NCI-H146 treated with DMSO at 0.1 percent for 48 hours (cell line): ENCODE measurements around the gene MYO1D.
"Not testable (repeated sequence)": the region's sequence is repeated elsewhere in the genome, so short reads cannot be mapped to it uniquely, and the experiment has no call there.

ENCODE experiments used
- DNase-seq: peaks from one replicate; lab custom pipeline; 2025; ENCODE audit not compliant: unreplicated experiment; lab: John Stamatoyannopoulos, UW

MYO1D gene

DNA sequence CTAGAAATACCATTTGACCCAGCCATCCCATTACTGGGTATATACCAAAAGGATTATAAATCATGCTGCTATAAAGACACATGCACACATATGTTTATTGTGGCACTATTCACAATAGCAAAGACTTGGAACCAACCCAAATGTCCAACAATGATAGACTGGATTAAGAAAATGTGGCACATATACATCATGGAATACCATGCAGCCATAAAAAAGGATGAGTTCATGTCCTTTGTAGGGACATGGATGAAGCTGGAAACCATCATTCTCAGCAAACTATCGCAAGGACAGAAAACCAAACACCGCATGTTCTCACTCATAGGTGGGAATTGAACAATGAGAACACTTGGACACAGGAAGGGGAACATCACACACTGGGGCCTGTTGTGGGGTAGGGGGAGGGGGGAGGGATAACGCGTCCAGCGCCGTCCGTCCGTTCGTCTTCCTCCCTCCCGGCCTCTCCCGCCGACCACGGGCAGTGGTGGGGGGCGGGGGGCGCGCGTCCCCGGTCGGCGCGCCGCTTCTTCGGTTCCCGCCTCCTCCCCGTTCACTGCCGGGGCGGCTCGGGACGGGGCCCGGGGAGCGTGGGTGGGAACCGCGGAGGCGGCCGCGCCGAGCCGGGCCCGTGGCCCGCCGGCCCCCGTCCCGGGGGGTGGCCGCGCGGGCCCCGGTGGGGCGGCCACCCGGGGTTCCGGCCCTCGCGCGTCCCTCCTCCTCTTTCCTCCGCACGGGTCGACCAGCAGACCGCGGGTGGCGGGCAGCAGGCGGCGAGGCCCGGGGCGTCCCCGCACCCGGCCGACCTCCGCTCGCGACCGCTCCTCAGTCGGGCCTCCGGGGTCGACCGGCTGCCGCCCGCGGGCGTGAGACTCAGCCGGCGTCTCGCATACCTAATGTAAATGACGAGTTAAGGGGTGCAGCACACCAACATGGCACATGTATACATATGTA lies 54.7 kb downstream of the MYO1D start:
- DNase-seq: not testable (repeated sequence)

DNA sequence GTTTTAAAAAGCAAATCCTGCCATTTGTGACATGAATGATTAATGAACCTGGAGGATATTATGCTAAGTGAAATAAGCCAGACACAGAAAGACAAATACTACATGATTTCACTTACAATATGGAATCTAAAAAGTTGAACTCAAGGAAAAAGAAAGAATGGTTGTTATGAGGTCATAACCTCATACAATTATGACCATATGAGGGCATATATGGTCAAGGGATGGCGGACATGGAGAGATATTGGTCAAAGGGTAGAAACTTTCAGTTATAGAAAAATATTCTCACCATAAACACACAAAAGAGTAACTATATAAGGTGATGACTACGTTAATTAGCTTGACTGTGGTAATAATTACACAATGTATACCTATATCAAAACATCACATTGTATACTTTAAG lies 56.5 kb downstream of the MYO1D start:
- DNase-seq: no peak

DNA sequence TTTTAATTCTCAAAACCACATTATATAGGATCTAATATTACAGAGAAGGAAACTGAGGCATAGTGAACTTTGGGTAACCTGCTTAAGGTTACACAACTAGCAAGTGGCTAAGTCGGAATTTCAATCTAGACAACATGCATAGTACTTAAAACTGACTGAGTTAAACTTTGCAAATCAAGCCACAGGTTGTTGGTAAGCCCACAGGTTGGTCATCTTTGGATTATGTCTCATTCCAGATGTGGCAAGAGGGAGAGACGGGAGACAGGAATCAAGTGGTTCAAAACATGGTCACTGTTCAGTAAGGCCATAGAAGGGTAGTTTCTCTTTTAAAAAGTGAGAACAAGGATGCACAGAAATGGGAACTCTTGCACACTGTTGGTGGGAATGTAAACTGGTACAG lies 57.1 kb downstream of the MYO1D start:
- DNase-seq: no peak

DNA sequence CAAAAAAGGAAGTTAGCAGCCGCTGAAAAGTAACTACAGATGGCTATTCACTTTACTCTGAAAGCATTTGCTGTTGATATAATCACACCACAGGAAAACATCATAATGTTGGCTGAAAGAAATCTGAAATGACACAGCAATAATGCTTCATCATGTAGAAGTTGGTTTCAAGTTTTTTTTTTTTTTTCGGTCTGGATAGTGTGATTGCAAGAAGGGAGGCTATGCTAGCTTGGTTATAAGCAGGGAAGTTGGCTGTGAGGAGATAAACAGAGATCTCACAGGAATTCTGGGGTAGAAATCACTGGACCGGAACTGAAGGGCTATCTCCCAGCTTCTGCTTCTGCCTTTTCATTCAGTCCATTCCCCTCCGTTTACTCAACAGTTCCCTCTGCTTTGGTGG lies 57.9 kb downstream of the MYO1D start:
- no peak for DNase-seq

DNA sequence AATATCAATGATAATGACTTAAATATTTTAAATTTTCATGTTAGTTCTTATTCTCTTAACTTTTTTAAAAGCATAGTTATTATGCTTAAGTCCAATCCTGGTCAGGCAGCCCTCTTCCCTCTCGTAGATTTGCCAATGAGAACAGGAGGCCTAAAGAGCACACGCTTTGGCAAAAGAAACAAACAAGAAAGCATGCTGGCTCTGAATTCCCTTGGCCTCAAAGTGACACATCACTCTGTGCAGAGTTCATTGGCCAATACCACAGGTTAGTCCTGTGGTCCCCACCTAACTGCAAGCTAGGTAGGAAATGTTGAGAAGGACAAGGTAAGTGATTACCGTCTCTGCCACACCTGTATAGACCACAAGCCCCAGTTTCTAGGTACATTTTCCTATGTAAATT lies 61.5 kb downstream of the MYO1D start:
- no peak for DNase-seq

DNA sequence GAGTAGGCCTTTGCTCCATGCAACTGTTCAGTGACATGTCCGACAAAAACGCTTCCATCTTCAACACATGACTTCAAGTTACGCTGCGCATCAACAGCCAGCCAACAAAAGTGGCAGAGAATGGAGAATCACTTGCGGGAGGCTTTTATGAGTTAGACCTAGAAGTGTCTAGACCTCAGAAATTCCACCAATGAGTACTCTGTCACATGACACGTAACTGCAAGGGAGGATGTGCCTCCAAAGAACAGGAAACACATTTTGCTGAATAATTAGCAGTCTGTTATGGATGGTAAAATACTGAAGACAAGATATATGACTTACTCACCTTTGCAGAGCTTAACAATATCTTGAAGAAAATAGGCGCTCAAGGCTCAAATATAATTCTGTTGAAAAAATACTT lies 62.1 kb downstream of the MYO1D start:
- DNase-seq: no peak

DNA sequence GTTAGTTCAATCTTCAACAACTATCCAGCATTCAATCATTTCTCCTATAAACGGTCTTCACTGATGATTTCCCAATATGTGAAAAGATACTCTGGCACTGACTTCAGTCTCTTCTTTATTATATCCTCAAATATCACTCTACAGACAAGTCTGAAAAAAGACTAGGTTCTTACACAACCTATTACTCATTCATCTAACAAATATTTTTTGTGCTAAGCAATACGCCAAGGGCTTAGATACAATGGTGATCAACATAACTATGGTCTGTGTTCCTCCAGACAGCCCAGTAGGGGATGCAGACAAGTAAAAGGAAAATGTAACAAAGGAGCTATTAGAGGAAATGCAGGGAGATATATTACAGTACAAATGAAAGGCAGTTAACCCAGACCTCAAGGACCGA lies 63.9 kb downstream of the MYO1D start:
- DNase-seq: no peak

DNA sequence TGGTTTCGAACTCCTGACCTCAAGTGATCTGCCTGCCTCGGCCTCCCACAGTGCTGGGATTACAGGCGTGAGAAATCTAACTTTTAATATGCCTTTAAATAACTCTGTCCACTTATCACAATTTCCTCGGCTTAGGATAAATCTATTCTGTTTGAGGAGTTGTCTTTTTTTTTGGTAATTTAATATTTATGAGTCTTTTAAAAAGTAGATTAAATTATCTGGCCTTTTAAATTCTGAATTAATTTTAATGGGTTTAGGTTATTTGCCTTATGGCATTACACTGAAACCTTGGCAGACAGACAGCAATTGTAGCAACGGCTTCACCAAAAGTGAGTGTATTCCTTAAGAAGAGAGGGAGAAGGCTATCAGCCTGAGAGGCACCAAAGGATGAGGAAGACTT lies 66.2 kb downstream of the MYO1D start:
- DNase-seq: no peak

DNA sequence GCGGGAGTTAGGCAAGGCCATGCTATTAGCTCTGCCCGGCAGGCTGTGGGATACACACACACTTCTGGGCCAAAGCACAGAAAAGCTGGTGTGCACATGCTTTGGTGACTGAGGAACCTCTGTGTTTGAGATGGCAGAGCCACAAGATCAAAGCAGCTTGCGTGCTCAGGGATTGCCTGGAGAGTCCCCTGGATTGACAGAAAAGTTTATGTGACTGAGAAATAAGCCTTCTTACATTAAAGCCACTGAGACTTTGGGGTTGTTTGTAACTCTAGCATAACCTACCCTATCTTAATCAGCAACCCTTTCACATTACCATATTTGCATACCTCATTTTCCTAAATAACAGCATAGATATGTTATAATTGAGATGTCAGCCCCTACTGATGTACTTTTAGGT lies 69.3 kb downstream of the MYO1D start:
- no peak for DNase-seq

DNA sequence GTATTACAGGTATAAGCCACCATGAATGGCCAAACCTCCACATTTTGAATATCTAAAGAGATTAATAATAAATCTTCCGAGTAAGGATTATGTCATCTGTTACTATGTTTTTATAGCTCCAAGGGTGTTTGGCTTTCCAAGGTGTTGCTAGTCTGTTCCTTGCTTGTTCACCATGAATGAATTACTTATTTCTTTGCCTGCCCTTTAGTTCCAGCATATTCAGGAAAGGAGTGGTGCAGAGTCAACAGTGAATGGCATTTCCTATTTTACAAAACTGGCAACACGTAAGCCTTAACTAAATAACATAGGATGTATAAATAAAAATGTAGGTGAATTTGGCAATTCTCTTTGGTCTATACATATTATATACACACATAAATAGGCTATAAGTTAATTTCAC lies 70.3 kb downstream of the MYO1D start:
- DNase-seq: no peak

DNA sequence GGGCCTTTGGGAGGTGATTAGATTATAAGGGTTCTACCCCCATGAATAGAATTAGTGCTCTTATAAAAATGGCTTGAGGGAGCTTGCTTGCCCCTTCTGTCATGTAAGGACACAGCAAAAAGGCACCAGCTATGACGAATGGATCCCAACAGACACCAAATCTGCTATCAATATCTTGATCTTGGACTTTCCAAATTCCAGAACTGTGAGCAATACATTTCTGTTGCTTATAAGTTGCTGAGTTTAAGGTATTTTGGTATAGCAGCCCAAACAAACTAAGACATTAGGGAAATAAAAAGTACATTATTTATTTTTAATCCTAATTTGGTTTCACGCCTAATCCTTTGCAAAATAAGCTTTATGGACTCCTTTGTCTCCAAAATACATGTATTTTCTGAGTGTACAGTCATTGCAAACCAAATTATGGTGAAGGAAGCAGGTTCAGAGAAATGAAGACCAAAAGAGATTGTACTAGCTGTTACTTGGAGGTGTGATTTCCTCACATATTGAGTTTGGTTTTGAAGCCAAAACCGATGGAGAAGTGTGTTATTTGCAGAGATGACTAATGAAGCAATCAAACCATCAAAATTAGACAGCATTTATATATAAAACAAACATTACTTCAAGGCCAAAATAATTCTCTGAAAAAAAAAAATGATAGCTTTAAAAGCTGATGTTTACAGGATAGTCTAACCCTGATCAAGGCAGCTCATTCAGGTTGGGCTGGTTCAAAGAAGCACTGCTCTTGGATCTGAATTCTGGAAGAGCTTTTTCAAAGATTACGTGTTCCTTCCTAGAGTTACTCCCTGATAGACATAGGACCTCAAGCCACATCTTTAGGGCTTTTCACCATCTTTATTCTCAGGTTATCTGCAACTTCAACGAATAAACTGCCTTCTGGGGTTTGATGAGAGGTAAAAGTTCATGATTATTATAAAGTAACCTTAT lies 71.6 kb downstream of the MYO1D start:
- DNase-seq: no peak

DNA sequence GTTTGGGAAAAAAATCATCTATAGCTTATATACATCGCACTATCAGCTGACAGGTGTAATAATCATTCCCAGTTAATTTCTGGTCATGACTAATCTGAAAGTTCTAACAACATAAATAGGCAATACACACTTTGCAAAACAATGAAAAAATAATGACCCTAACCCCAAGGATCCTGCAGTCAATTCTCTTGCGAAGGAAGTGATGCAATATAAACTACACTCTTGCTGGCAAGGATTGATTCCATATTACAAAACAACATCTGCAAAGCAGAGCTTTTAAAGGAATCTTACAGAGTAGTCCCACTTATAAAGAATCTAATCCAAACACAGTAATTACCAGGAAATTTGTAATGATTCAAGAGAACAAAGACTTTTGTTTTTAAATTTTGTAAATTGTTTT lies 73.4 kb downstream of the MYO1D start:
- DNase-seq: no peak

DNA sequence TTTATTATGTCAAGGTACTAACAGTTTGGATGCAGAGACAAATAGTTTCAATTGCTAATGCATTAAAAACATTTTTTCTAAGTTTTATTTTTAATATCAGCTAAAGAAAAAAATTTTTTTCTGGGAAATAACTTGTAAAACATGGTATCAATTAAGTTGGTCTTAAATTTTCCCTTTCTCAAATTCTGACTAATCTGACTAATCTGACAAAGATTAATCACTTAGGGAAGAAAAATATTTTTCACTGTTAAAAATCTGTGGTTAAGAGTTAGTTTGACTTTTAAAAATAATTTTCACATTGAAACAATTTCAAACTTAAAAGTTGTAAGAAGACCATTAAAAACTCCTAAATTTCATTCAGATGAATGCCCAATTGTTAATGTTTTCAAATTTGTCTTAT lies 74.6 kb downstream of the MYO1D start:
- DNase-seq: no peak

DNA sequence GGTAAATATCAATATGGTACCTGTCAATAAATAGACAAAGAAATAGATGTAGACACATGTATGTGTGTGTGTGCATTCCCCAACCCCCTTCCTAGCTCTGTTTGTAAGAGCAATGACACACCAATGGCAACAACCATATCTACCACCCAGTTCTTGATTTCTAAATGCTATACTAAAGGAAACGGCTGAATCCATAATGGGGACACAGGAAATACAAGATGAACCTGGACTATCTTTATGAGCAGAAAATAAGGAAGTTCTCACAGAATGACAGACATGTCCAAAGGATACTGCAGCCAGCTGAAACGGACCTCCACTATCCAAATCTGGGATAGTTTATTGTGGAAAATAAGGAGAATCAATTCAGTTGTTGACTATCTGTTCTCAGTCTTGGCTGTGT lies 75.3 kb downstream of the MYO1D start:
- DNase-seq: no peak

DNA sequence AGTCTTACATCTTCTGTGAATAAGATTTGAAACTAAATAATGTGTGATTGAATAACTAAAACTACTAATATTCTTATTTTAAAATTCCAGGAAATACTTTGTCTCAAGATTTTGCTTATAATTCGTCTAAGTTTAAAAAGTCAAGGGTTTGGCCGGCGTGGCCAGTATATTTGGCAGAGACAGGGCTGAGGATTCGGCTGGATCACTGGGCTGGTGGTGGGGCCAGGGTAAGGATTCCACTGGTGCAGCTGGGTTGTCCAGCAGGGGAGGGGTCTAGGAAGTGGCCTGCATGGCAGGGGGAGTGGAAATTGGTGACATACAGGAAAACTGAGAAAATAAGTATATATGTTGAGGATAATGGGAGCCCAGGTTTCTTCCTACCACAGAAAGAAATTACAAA lies 75.7 kb downstream of the MYO1D start:
- DNase-seq: no peak

DNA sequence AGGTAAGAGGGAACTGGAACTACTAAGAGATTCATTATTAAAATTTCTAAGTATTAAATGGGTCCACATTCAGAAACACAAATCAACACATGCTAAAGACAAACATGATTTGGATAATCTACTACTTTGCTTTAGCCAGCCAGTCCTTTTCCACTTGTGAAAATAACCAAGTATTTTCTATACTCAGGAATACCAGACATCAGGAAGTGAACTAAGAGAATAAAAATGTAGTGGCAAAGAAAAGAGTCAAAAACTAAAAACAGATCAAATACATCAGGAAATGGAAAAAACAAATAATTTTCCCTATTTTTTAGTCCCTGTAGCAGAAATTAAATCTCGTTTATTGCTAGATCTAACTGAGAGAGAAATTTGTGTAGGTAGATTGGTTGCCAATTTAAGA lies 78.0 kb downstream of the MYO1D start:
- DNase-seq: no peak

DNA sequence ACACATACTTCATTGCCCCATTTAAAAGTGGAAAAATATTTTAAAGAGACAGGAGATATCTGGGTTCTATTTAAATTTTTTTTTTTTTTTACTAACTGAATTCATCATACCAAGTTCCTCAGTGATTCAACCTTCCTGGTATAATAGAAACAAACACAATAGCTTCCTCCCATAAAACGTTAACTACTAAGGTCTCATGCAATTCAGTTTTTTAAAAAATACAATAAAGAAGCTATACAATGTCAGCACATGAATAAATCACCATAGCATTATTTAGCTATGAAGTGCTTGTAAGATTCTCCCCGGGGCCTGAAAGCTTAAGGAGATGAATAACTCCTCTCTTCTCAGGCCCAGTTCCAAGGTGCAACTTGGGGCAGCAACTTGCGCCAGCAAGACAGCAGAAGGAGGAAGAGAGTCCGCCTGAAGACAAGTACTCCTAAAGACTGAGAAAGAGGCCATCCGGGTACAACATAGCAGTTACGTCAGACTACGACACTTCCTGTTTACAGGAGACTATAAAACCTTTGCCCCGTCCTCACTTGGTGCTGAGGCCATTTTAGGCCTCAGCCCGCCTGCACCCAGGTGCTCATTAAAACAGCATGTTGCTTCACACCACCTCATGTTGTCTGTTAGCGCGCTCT lies 81.5 kb downstream of the MYO1D start:
- no peak for DNase-seq

DNA sequence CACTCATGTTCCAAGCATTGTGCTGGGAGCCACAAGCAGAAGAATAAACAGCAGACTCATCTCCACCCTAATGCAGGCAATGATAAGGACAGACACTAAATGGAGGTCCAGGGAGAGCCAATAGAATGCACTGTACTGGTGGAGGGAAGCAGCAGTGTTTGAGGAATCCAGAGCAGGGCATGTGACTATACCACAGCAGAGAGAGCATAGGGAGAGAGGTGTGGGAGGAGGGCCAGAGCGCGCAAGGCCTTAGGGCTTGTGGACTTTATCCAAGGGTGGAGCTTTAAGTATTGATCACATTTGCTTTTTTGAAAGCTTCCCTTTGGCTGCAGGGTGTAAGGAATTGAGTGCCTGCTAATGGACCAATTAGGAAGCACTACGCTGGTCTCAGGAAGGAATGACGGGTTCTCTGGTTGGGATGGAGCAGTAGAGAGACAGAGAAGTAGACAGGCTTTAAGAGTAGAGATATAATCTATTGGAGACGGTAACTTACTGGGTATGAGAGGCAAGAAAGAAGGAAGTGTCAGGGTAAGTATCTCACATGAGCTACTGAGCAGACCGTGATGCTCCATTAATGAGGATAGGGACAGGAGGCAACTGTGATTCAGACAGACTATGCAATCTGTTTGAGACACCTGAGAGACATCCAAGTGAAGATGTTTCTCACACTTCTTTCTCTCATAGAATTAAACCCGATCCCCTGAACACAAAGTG lies 82.2 kb downstream of the MYO1D start:
- peak; percentile 56 for DNase-seq

DNA sequence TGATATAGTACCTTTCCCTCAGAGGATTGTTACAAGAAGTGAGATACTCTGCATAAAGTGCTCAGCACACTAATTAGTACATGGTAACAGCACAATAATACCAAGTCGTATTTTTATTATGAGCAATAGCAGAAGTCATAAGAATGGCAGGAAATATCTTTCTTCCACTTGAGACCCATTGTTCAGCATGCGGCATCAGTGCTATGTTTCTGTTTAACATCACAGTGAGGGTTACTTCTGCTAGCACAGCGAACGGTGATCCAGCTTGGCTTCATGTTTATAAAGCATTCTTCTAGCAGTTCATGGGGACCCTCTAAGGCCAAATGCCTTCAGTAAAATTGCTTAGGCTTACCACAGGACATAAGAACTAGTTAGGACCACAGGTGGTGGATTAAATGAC lies 83.1 kb downstream of the MYO1D start:
- no peak for DNase-seq

DNA sequence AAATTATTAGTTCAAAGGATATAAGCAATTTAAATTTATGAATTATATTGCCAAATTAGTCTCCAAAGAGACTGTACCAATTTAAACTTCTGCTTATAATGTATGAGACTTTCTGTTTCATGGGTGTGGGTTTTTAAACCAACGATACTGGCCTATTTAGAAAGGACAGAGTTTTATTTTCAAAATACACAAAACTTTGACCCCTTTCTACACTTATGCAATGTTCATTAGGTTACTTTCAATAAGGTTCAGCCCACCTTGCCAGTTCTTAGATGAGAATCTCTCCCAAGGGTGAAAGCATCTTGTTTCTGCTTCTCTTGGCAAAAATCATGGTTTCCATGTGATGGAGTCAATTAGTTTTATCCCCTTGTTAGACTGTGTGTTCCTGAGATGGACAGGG lies 84.7 kb downstream of the MYO1D start:
- DNase-seq: no peak

DNA sequence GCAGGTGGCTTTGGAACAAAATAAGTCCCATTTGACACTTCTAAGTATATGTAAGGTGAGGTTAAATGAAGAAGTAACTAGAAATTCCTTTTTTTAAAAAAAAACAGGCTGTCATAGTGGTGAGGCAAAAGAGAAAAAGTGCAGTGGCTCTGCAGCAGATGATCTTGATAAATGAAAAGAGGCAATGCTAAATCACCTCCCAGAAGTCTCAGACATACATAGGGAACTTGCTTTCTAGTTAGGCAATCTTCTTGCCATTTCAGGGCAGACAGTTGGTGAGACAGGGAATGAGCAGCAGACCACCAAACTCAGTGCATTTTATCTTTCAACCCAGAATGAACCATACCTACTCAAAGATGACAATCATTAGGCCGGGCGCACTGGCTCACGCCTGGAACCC lies 90.8 kb downstream of the MYO1D start:
- DNase-seq: no peak
